ENCODE measurements around the gene TNFAIP3. TPM values are rescaled to one million over a fixed set of nuclear protein-coding genes. Genes with fewer than 3 reads are reported as not detected.

TNFAIP3 gene
- total and polyA plus RNA-seq, 2 of the 8 experiments (the other 6 are each of a cell fraction or from before 2014, with no cell fraction given) = 1.6 to 2.0 TPM

DNA sequence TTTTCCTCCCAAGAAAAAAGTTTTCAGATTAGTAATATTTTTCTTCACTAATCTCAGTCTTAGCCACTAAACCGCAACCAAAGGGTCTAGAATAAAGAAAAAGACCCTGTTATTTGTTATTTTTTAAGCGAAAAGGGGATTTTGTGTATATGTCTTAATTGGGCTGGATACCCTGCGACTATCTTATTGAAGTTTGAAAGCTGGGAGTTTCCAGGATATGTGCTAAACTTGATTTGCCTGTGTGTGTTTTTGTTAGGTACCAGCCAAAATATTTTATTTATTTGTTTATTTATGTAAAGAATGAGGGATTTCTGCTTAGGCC lies 52.4 kb downstream of the TNFAIP3 start:
- no peak overlapping the region for H2BK120ac ChIP-seq (replicated peaks; ENCODE audit: low read depth, low read length)
- no peaks in the 10 kb centered on the region for H3K9me3 ChIP-seq (ENCODE audit: insufficient read depth in 2 of 2, low read depth in 1 of 2, low read length in 1 of 2)
- no peaks in the 10 kb centered on the region for H3K79me1 ChIP-seq (ENCODE audit: low read depth, low read length)
- WGBS, 2 experiments (ENCODE audit: extremely low coverage in 1 of 2, insufficient coverage in 1 of 2, insufficient read length in 1 of 2, insufficient replicate concordance in 2 of 2, low coverage in 1 of 2, low lambda C conversion rate in 2 of 2, missing lambda C conversion rate in 1 of 2) = 88% methylated on average over 3 of the region's 3 CpGs; no CpG with 5 or more reads in 1 of the 2 experiments
- H3K56ac ChIP-seq (replicated peaks; ENCODE audit: insufficient read length, low read depth, low read length) = no peak overlapping the region
- H2BK12ac ChIP-seq (ENCODE audit: low read depth, low read length) = no peak overlapping the region
- H2AFZ ChIP-seq (ENCODE audit: low read length) = no peak overlapping the region
- DNase-seq (ENCODE audit: low read depth in 1 of 2, low spot score in 2 of 2) = no peak
- no peak overlapping the region for H3K4ac ChIP-seq (replicated peaks; ENCODE audit: insufficient read length, low read depth, low read length)
- H3K4me3 ChIP-seq (ENCODE audit: extremely low read depth in 1 of 4, insufficient read depth in 2 of 4, low read depth in 3 of 4, low read length in 4 of 4) = no peak overlapping the region
- no peaks in the 10 kb centered on the region for H3K4me1 ChIP-seq (replicated peaks in 1 of 4; ENCODE audit: control insufficient read depth in 3 of 4, insufficient read depth in 4 of 4, low read length in 3 of 4)
- no peak overlapping the region for H3K27ac ChIP-seq (ENCODE audit: low read depth, low read length)
- no peak for FAIRE-seq
- H3K79me2 ChIP-seq (ENCODE audit: control insufficient read depth in 1 of 2, insufficient read depth in 2 of 2, low read length in 2 of 2) = no peaks in the 10 kb centered on the region
- H3K23me2 ChIP-seq (ENCODE audit: low read depth, low read length) = no peaks in the 10 kb centered on the region
- no peaks in the 10 kb centered on the region for H4K20me1 ChIP-seq (replicated peaks in 1 of 2; ENCODE audit: control insufficient read depth in 1 of 2, insufficient read depth in 2 of 2, low read length in 2 of 2)
- no peak overlapping the region for H2BK20ac ChIP-seq (ENCODE audit: low read length)
- H3K27me3 ChIP-seq (replicated peaks in 1 of 4; ENCODE audit: control insufficient read depth in 3 of 4, extremely low read depth in 1 of 4, insufficient read depth in 3 of 4, low read length in 3 of 4) = no peaks in the 10 kb centered on the region; a peak in 1 of 7 replicates
- H2BK15ac ChIP-seq (ENCODE audit: low read length) = no peak overlapping the region
- CTCF ChIA-PET (ENCODE audit: partially characterized antibody) = interaction anchor here (1.8 to 3.4 kb wide), 2 partner anchors 8 to 25 kb away, joined by 6 to 13 read pairs; no protein-coding TSS in a partner anchor
- H3K14ac ChIP-seq (ENCODE audit: insufficient read length) = no peak overlapping the region
- H2BK5ac ChIP-seq (ENCODE audit: low read depth, low read length) = no peak overlapping the region
- H3K18ac ChIP-seq (ENCODE audit: extremely low read depth, low read length) = no peak overlapping the region
- POLR2A ChIA-PET (ENCODE audit: partially characterized antibody) = no interaction called here
- H4K5ac ChIP-seq (ENCODE audit: insufficient read length, low read depth, low read length) = no peak overlapping the region
- H3K23ac ChIP-seq (ENCODE audit: insufficient read length) = no peak overlapping the region
- no peak overlapping the region for H3K9ac ChIP-seq (replicated peaks in 1 of 4; ENCODE audit: extremely low read depth in 1 of 4, low read depth in 3 of 4, low read length in 3 of 4)
- H4K8ac ChIP-seq (ENCODE audit: extremely low read depth, insufficient read depth, low read length) = no peak overlapping the region
- H2AK5ac ChIP-seq (ENCODE audit: low read depth, low read length) = no peak overlapping the region
- no peak overlapping the region for H4K91ac ChIP-seq (replicated peaks; ENCODE audit: insufficient read length, low read length)
- no peak overlapping the region for H3K4me2 ChIP-seq (ENCODE audit: insufficient read depth in 1 of 2, low read depth in 2 of 2, low read length in 2 of 2)
- H3K36me3 ChIP-seq (ENCODE audit: control insufficient read depth in 2 of 4, insufficient read depth in 4 of 4, low read length in 3 of 4) = no peaks in the 10 kb centered on the region
- TF ChIP-seq, protein P1, sequence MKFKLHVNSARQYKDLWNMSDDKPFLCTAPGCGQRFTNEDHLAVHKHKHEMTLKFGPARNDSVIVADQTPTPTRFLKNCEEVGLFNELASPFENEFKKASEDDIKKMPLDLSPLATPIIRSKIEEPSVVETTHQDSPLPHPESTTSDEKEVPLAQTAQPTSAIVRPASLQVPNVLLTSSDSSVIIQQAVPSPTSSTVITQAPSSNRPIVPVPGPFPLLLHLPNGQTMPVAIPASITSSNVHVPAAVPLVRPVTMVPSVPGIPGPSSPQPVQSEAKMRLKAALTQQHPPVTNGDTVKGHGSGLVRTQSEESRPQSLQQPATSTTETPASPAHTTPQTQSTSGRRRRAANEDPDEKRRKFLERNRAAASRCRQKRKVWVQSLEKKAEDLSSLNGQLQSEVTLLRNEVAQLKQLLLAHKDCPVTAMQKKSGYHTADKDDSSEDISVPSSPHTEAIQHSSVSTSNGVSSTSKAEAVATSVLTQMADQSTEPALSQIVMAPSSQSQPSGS (IDR thresholded peaks at IDR 0.05; ENCODE audit: low read length) = no peak
- TF ChIP-seq POLR2AphosphoS5 (IDR thresholded peaks at IDR 0.05; ENCODE audit: low read depth, low read length) = no peak
- no peak for TF ChIP-seq CREB1 (IDR thresholded peaks at IDR 0.05)
